Duodenal mucosa (tissue), 2 donors: ENCODE results near the gene CASP4.

ENCODE experiments used
- H3K27ac ChIP-seq: one replicate; pipeline ENCODE4 v1.7.0; 2013; ENCODE audit warnings: low read depth, low read length
- H3K27me3 ChIP-seq, 2 donors: one replicate each; pipeline ENCODE4 v1.7.0; 2013; ENCODE audit warnings: low read length in 2 of 2, control low read depth in 1 of 2; ENCODE audit not compliant: insufficient read depth in 2 of 2, control insufficient read depth in 1 of 2
- H3K36me3 ChIP-seq, 2 donors: one replicate each; pipeline ENCODE4 v1.7.0; 2013; ENCODE audit warnings: low read length in 2 of 2, control low read depth in 1 of 2; ENCODE audit not compliant: insufficient read depth in 2 of 2, control insufficient read depth in 1 of 2
- H3K4me1 ChIP-seq, 2 donors: one replicate each; pipeline ENCODE4 v1.7.0; 2013; ENCODE audit warnings: low read length in 2 of 2, control low read depth in 1 of 2; ENCODE audit not compliant: insufficient read depth in 2 of 2, control insufficient read depth in 1 of 2
- H3K4me3 ChIP-seq, 2 donors: one replicate each; pipeline ENCODE4 v1.7.0; 2013; ENCODE audit warnings: low read length in 2 of 2, low read depth in 1 of 2
- H3K9ac ChIP-seq, 2 donors: one replicate each; pipeline ENCODE4 v1.7.0; 2013; ENCODE audit warnings: low read length in 2 of 2, low read depth in 1 of 2
- H3K9me3 ChIP-seq, 2 donors: one replicate each; pipeline ENCODE4 v1.7.0; 2013; ENCODE audit warnings: low read length in 2 of 2, control low read depth in 1 of 2; ENCODE audit not compliant: control insufficient read depth in 1 of 2

Gene CASP4

DNA sequence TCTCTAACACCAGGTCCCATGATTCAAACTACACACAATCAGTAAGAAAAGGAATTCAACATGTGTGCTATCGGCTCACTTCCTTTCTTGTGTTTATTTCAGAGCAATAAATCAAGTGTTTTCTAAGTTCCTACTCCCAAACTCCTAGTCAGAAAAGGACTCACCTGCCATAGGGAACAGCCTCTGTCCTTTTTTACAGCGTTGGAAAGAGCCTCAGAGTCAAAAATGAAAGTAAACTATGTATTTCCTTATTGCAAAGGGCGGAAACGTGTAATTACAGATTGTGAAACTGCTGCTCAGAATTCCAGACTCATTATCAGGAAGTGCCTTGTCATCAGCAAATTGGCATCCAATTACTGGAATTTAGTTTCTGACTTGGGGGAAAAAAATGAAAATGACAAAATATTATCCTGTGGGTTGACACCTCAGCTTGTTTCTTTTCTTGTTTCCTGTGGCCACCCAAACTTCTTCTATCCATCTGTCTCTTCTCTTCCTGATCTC, at the start of gene CASP4:
Gene CASP4, minus strand, starts transcription at position 220 of the 501 bp plus-strand sequence. Its CDS starts 49 bp downstream, at position 171.
- Histone ChIP-seq H3K27ac (peak within 1 kb of the TSS; percentile 86), H3K4me3 (peak within 1 kb of the TSS; percentile 80 to 81), H3K27me3 (no peaks in the 10 kb centered on the region), H3K36me3 (no peaks in the 10 kb centered on the region), H3K9me3 (no peaks in the 10 kb centered on the region), H3K9ac (peak within 1 kb of the TSS; percentile 82 to 83), H3K4me1 (peaks cover 17 to 20% of the 10 kb centered on the region in 2 donors)

DNA sequence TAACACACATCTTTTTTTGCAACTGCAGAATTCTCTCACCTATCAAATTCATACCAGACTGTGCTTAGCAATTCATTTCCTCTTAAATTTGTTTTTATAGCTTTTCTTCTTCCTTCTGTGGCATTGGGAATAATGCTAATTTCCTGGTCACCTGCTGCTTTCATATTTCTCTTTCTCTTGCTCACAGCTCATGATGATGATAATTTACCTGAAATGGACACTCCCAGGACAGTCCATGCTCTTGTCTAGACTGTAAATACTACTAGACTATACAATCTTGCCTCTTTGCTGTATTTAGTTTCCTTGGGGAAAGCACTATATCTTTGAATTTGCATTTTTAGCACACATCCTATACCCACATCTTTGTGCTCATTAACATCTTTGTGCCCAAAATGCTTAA, 39.1 kb upstream of the CASP4 start:
- Histone ChIP-seq H3K4me1 (no peaks in the 10 kb centered on the region), H3K27me3 (no peaks in the 10 kb centered on the region), H3K4me3 (no peak overlapping the region), H3K36me3 (no peaks in the 10 kb centered on the region), H3K9ac (no peak overlapping the region), H3K9me3 (no peaks in the 10 kb centered on the region), H3K27ac (no peak overlapping the region)

DNA sequence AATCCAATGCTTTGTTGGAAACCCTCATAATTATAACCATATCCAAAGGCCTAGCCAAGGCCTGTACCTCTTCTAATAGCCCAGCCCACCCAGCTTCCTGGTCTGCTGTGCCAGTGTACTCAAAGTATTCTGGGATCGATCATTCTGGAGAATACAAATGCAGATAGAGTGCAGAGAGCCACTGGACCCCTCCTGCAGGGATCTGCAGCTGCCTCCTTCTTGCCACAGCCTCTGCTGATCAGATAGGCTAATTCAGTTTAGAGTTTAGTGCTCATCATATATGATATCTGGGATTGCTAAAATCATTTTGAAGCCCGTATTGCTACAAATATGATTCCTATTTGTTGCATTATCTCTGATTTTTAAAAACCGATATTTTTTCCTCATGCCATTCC, 37.1 kb upstream of the CASP4 start:
- Histone ChIP-seq H3K9ac (no peak overlapping the region), H3K27ac (no peak overlapping the region), H3K27me3 (no peaks in the 10 kb centered on the region), H3K4me1 (no peaks in the 10 kb centered on the region), H3K4me3 (no peak overlapping the region), H3K9me3 (no peaks in the 10 kb centered on the region), H3K36me3 (no peaks in the 10 kb centered on the region)

DNA sequence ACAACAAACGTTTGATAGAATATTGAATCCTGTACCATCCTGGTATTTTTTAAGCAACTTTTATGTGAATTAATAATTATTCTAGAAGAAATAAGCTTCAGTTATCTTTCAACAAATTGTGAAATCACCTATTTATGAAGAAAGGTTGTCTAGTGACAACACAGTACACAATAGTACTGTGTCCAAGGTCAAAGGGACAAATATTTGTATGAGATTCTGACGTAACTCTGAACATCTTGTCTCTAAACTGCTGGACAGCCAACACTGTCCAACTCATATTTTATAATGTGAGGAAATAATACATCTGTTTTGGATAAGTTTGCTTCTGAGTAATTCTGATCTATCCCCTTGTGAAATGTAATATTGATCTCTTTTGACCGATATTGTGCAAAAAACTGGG, 35.6 kb upstream of the CASP4 start:
- Histone ChIP-seq H3K27me3 (no peaks in the 10 kb centered on the region), H3K4me1 (no peaks in the 10 kb centered on the region), H3K27ac (no peak overlapping the region), H3K9me3 (no peaks in the 10 kb centered on the region), H3K9ac (no peak overlapping the region), H3K36me3 (no peaks in the 10 kb centered on the region), H3K4me3 (no peak overlapping the region)

DNA sequence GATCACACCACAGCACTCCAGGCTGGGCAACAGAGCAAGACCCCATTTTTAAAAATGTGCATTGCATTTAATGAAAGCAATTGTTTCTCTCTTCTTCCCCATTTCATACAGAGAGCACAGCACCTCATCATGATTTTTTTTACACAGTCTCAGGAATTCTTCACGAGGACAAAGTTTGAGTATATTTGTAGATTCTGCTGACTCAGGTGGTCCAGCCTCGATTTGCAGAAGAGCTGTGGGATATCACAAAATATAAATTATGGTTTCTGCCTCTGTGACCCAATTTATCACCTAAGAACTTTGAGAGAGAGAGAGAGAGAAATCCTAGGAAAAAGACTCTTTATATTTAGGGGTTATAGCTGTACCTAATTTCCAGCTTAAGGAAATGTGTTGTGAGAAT, 34.8 kb upstream of the CASP4 start:
- Histone ChIP-seq H3K27ac (no peak overlapping the region), H3K36me3 (no peaks in the 10 kb centered on the region), H3K4me1 (no peaks in the 10 kb centered on the region), H3K27me3 (no peaks in the 10 kb centered on the region), H3K4me3 (no peak overlapping the region), H3K9me3 (no peaks in the 10 kb centered on the region), H3K9ac (no peak overlapping the region)

DNA sequence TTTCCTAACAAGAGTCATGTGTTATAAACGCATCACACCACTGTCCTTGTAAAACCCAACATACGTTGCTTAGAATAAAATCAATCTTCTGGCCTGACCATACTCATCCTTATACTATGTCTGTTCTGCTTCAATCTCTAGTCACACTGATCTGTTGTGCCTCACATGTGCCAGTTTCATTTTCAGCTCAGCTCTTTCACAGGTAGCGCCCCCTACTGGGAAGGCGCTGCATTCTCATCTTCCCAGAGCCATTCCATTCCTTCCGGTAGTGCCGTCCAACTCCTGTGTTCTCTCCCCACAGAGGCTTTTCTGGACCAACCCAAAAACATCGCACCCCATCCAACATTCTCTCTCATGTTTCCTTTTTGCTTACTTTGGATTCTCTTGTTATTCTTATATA, 32.4 kb upstream of the CASP4 start:
- Histone ChIP-seq H3K27me3 (no peaks in the 10 kb centered on the region), H3K4me3 (no peak overlapping the region), H3K4me1 (no peaks in the 10 kb centered on the region), H3K36me3 (no peaks in the 10 kb centered on the region), H3K9ac (no peak overlapping the region), H3K9me3 (no peaks in the 10 kb centered on the region), H3K27ac (no peak overlapping the region)

DNA sequence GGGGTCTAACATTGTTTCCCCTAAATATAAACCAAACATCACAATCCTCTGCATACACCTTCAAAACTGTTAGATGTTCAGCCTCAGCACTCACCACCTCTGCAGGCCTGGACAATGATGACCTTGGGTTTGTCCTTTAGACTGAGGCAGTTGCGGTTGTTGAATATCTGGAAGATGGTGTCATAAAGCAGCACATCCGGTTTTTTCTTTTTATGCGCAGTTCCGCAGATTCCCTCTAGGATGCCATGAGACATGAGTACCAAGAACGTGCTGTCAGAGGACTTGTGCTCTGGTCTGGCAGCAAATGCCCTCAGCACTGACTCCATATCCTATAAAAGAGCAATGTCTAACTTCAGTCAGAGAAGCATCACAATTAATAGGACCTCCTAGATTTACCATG, 31.8 kb upstream of the CASP4 start:
- Histone ChIP-seq H3K4me3 (no peak overlapping the region), H3K4me1 (no peaks in the 10 kb centered on the region), H3K9me3 (no peaks in the 10 kb centered on the region), H3K9ac (no peak overlapping the region), H3K27ac (no peak overlapping the region), H3K27me3 (no peaks in the 10 kb centered on the region), H3K36me3 (no peaks in the 10 kb centered on the region)

DNA sequence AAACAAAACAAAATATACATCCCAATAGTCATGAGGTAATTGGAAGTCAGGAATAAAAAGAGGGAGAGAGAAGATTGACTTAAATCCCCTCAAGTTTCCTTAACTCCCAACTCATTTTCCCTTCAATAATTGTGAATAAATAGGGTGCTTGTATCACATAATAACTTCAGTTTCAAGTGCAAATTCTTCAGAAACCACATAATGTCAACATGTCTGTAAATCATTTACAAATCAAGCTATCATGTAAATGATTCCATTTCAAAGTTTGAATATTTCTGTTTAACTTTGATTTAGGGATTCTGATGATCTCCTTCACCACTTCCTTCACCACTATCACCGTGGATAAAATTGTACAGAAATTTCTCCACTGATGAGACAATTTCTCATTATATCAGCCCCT, 31.3 kb upstream of the CASP4 start:
- Histone ChIP-seq H3K36me3 (no peaks in the 10 kb centered on the region), H3K9ac (no peak overlapping the region), H3K9me3 (no peaks in the 10 kb centered on the region), H3K27ac (no peak overlapping the region), H3K27me3 (no peaks in the 10 kb centered on the region), H3K4me3 (no peak overlapping the region), H3K4me1 (no peaks in the 10 kb centered on the region)

DNA sequence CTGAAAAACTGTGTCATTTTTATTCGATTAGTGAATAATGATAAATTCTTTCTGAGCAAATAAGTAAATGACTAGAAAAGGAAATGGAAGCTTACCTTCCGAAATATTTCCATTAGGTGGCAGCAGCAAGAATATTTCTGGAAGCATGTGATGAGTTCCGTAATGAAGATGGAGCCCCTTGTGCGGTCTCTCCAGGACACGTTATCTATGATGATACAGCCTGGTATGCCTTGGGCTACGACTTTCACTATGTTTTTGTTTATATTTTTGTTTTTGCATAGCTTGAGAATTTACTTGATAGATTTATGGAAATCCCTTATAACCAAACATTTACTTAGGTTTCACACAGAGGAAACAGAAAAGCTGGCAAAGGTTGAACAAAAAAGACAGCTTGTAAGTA, 28.9 kb upstream of the CASP4 start:
- Histone ChIP-seq H3K4me3 (no peak overlapping the region), H3K9me3 (no peaks in the 10 kb centered on the region), H3K9ac (no peak overlapping the region), H3K36me3 (no peaks in the 10 kb centered on the region), H3K27me3 (no peaks in the 10 kb centered on the region), H3K27ac (no peak overlapping the region), H3K4me1 (no peaks in the 10 kb centered on the region)

DNA sequence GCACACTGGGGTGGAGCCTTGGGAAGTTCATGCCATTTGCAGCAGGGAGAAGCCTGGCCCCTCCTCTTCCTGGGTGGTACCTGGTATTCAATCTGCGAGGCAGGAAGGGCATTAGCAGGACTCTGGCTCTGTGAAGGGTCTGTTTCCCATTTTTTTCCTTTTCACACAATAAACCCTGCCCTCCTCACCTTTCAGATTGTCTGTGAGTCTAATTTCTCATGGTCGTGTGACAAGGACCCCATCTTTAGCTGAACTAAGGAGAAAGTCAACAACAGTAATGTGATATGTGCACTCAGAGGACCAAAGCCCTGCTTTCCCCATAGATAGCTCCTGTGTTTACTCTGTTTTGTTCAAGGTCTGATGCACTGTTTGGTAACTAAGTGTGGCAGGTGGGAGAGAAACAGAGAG, 26.6 kb upstream of the CASP4 start:
- Histone ChIP-seq H3K9me3 (no peaks in the 10 kb centered on the region), H3K4me1 (no peaks in the 10 kb centered on the region), H3K4me3 (no peak overlapping the region), H3K36me3 (no peaks in the 10 kb centered on the region), H3K27ac (no peak overlapping the region), H3K27me3 (no peaks in the 10 kb centered on the region), H3K9ac (no peak overlapping the region)

DNA sequence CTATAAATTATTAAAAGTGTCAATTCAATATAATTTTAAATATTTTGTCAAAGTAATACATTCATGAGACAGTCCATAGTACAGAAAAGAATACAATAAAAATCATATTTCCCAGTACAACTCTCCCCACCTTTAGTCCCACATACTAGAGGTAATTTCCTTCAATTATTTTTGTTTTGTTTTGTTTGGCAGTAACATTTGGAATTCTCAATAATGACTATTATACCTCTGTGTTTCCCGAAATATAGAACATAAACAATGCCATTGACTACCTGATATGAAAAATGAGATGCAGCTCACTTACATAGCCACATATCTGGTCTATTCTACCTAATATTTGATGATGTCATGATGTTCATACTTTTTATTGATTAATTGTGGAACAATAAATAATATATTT, 24.4 kb upstream of the CASP4 start:
- Histone ChIP-seq H3K4me1 (no peaks in the 10 kb centered on the region), H3K36me3 (no peaks in the 10 kb centered on the region), H3K27me3 (no peaks in the 10 kb centered on the region), H3K4me3 (no peak overlapping the region), H3K27ac (no peak overlapping the region), H3K9me3 (peaks cover 0 to 2% of the 10 kb centered on the region in 2 donors), H3K9ac (no peak overlapping the region)
